ENCODE results near the gene PREX1. TPM values are rescaled to one million over a fixed set of nuclear protein-coding genes. Genes with fewer than 3 reads are reported as not detected.

The PREX1 gene
- total RNA-seq, 1 donor from 2014 or later = 2.9 TPM

DNA sequence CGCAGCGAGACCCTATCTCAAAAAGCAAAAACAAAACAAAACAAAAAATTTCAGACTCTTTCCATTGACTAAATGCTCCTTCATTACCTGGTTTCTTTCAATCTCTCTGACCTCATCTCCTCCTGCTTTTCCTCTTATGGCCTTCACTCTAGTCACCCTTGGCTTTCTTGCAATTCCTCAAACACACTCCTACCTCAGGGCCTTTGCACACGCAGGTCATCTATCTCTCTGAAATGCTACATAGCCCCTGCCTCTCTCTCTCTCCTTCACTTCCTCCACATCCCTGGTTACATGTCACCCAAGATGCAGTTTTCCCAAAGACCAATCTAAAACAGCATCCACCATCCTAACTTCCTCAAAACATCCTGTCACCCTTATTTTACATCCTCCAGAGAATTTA lies 96.8 kb downstream of the PREX1 start:
- no peaks in the 10 kb centered on the region for H3K27me3 Mint-ChIP-seq
- no peaks in the 10 kb centered on the region for H3K9me3 Mint-ChIP-seq (ENCODE audit: low read depth)
- TF ChIP-seq, protein P1, sequence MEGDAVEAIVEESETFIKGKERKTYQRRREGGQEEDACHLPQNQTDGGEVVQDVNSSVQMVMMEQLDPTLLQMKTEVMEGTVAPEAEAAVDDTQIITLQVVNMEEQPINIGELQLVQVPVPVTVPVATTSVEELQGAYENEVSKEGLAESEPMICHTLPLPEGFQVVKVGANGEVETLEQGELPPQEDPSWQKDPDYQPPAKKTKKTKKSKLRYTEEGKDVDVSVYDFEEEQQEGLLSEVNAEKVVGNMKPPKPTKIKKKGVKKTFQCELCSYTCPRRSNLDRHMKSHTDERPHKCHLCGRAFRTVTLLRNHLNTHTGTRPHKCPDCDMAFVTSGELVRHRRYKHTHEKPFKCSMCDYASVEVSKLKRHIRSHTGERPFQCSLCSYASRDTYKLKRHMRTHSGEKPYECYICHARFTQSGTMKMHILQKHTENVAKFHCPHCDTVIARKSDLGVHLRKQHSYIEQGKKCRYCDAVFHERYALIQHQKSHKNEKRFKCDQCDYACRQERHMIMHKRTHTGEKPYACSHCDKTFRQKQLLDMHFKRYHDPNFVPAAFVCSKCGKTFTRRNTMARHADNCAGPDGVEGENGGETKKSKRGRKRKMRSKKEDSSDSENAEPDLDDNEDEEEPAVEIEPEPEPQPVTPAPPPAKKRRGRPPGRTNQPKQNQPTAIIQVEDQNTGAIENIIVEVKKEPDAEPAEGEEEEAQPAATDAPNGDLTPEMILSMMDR (IDR thresholded peaks at IDR 0.05; ENCODE audit: unreplicated experiment) = no peak
- no peak overlapping the region for H3K27ac Mint-ChIP-seq
- no peaks in the 10 kb centered on the region for H3K36me3 Mint-ChIP-seq (ENCODE audit: insufficient read depth)
- no peak overlapping the region for H3K4me3 Mint-ChIP-seq (ENCODE audit: low read depth)
- peaks cover 3% of the 10 kb centered on the region for H3K4me1 Mint-ChIP-seq (ENCODE audit: low read depth)
- DNase-seq (ENCODE audit: low spot score, unreplicated experiment) = no peak

DNA sequence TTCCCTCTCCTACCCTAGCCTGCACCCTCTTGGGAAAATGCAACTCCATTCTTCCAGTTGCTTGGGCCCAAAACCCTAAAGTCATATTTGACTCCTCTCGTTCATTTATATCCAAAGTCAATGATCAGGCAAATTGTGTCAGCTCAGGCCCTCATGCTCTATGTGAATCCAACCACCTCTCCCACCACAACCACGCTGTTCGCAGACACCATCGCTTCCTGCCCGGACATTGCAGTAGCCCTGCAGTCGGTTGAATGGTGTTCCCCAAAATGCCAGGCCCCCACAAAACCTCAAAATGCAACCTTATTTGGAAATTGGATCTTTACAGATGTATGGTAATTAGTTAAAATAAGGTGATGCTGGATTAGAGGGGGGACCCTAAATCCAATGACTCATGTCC lies 98.3 kb downstream of the PREX1 start:
- no peak overlapping the region for H3K27ac Mint-ChIP-seq
- no peak for DNase-seq (ENCODE audit: low spot score, unreplicated experiment)
- TF ChIP-seq, protein P1 (IDR thresholded peaks at IDR 0.05; ENCODE audit: unreplicated experiment) = no peak
- H3K9me3 Mint-ChIP-seq (ENCODE audit: low read depth) = no peaks in the 10 kb centered on the region
- no peaks in the 10 kb centered on the region for H3K27me3 Mint-ChIP-seq
- H3K4me1 Mint-ChIP-seq (ENCODE audit: low read depth) = peaks cover 3% of the 10 kb centered on the region
- no peak overlapping the region for H3K4me3 Mint-ChIP-seq (ENCODE audit: low read depth)
- no peaks in the 10 kb centered on the region for H3K36me3 Mint-ChIP-seq (ENCODE audit: insufficient read depth)

DNA sequence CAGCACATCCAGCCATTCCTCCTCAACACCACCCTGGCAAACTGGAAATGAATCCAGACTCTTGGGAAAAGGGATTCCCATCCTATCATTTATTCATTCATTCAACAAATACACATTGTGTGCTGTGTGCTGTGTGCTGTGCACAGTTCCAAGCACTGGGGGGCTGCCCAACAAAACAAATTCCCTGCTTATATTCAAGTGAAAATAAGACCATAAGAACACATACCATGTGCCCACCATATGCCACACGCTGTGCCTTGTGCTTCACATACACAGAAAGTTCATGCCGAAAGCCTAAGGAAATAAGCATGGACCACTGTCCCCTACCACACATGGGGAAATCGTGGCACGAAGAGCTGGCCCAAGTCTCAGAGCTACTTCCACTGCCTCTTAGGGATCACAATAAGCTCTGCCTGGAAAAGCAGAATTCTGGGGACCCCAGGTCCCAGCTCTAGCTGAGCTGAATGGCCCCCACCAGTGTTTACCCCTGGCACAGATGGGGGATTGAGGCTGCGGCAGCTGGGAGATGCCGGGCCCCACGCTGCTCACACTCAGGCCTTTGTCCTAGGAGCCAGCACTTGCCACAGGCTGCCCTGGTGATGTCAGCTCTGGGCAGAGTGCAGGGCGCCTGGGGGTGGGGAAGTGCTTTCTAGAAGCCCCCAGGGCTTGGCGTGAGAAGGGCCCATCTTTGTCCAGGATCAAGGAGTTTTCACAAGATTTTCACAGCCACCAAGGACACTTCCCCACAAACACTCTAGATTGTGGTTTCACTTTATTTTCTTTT lies 99.6 kb downstream of the PREX1 start:
- no peaks in the 10 kb centered on the region for H3K36me3 Mint-ChIP-seq (ENCODE audit: insufficient read depth)
- H3K27ac Mint-ChIP-seq = no peak overlapping the region
- H3K4me3 Mint-ChIP-seq (ENCODE audit: low read depth) = no peak overlapping the region

DNA sequence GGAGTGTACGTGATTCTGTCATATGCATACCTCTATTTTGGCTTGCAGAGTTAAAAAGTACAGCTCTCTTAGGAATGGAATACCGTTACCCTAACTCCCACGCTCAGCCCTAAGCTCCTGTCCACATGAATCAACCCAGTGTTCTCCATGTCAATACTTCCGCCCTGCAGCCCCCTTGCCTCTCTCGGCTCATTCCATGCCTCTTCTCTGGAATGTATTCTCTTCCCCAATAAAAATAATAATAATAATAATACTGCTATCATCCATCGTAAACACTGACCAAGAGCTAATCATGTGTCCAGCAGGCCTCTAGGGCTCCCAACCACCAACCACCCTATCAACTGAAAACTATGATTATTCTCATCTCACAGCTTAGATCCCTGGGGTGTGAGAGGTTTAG lies 100.6 kb downstream of the PREX1 start:
- no peaks in the 10 kb centered on the region for H3K36me3 Mint-ChIP-seq (ENCODE audit: insufficient read depth)
- H3K27ac Mint-ChIP-seq = no peak overlapping the region
- H3K4me3 Mint-ChIP-seq (ENCODE audit: low read depth) = no peak overlapping the region
- DNase-seq (ENCODE audit: low spot score, unreplicated experiment) = no peak
- TF ChIP-seq, protein P1 (IDR thresholded peaks at IDR 0.05; ENCODE audit: unreplicated experiment) = no peak
- no peaks in the 10 kb centered on the region for H3K27me3 Mint-ChIP-seq
- peaks cover 9% of the 10 kb centered on the region for H3K4me1 Mint-ChIP-seq (ENCODE audit: low read depth)
- no peaks in the 10 kb centered on the region for H3K9me3 Mint-ChIP-seq (ENCODE audit: low read depth)

More for the DNA sequence above, 99.6 kb downstream of the PREX1 start:
- Mint-ChIP-seq H3K9me3 (ENCODE audit: low read depth) (no peaks in the 10 kb centered on the region), H3K4me1 (ENCODE audit: low read depth) (peaks cover 5% of the 10 kb centered on the region), H3K27me3 (no peaks in the 10 kb centered on the region)
- TF ChIP-seq, protein P1 (IDR thresholded peaks at IDR 0.05; ENCODE audit: unreplicated experiment) = no peak
- DNase-seq (ENCODE audit: low spot score, unreplicated experiment) = no peak

DNA sequence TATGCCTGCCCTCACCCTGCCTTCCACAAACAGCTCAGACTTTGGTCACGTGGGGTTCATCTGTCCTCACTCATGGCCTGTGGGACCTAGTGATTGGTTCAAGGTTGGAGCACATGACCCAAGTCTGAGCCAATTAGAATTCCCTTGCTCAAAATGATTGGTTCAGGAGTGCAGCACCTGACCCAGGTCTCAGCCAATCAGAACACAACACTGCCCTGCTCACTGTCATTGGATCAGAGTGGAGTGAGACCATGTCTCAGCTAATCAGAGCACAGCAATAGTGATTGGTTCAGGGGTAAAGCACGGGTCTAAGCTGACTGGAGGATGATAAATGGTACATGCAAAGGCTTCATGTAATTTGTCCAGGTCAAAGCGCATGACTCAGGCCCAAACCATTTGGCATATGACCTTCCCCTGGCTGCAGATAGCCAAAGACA lies 102.2 kb downstream of the PREX1 start:
- DNase-seq (ENCODE audit: low spot score, unreplicated experiment) = no peak
- peaks cover 10% of the 10 kb centered on the region for H3K4me1 Mint-ChIP-seq (ENCODE audit: low read depth)
- no peaks in the 10 kb centered on the region for H3K9me3 Mint-ChIP-seq (ENCODE audit: low read depth)
- TF ChIP-seq, protein P1 (IDR thresholded peaks at IDR 0.05; ENCODE audit: unreplicated experiment) = no peak
- H3K27ac Mint-ChIP-seq = no peak overlapping the region
- H3K27me3 Mint-ChIP-seq = no peaks in the 10 kb centered on the region
- H3K4me3 Mint-ChIP-seq (ENCODE audit: low read depth) = no peak overlapping the region
- no peaks in the 10 kb centered on the region for H3K36me3 Mint-ChIP-seq (ENCODE audit: insufficient read depth)

Data from progenitor cell of endocrine pancreas (in vitro differentiated cells).